Islet precursor cell (in vitro differentiated cells): ENCODE measurements around the gene SF3B2.
"Not testable (repeated sequence)": the region's sequence is repeated elsewhere in the genome, so short reads cannot be mapped to it uniquely, and the experiment has no call there.

Source experiments
- DNase-seq: peaks from one replicate; pipeline ENCODE4 v3.0.0-alpha.2; 2018

The SF3B2 gene

DNA sequence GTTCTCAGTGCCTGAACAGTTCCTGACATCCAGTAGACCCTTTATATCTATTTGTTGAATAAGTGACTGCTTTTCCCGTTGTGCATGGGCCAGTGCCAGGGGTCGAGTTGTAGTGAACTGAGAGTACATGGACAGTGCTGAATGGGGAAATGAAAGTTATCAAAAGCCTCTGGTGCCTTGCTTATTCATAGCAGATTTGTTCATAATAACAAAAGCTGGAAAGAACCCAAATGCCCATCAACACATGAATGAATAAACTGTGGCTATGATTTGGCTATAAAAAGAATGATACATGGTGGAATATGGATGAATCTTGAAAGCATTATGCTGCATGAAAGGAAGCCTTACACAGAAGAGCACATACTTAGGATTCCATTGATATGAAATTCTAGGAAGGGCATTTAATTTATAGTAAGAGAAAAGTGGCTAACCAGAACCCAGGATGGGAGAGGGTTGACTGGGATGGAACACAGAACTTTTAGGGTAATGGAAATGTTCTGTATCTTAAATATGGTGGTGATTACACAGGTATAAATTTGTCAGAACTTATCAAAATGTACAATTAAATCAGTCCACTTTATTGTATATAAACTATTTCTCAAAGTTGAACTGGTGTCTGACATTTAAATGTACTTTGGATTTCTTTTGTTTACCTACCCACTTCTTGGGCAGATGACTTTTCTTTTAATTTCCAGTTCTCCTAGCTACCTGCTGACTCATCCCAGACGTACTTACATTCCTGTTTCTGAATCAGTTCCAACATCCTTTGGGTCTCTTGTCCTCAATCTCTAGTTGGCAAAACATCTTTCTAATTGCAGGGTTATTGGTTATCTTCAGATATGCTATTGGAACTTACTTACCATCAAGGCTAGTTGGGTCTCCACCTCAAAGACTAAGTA is 60.7 kb downstream of the SF3B2 start:
- no peak for DNase-seq

DNA sequence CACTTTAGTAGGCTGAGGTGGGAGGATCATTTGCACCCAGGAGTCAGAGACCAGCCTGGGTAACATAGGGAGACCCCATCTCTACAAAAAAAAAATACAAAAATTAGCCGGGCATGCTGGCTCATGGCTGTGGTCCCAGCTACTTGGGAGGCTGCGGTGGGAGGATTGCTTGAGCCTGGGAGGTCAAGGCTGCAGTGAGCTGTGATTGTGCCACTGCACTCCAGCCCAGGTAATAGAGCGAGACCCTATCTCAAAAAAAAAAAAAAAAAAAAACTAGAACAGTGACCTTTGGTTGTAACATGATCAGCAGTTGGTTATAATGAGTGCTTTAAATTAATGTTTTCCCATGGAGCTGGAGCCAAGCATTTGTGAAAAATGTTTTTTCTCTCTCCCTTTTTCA is 62.8 kb downstream of the SF3B2 start:
- DNase-seq, result not testable (repeated sequence)

DNA sequence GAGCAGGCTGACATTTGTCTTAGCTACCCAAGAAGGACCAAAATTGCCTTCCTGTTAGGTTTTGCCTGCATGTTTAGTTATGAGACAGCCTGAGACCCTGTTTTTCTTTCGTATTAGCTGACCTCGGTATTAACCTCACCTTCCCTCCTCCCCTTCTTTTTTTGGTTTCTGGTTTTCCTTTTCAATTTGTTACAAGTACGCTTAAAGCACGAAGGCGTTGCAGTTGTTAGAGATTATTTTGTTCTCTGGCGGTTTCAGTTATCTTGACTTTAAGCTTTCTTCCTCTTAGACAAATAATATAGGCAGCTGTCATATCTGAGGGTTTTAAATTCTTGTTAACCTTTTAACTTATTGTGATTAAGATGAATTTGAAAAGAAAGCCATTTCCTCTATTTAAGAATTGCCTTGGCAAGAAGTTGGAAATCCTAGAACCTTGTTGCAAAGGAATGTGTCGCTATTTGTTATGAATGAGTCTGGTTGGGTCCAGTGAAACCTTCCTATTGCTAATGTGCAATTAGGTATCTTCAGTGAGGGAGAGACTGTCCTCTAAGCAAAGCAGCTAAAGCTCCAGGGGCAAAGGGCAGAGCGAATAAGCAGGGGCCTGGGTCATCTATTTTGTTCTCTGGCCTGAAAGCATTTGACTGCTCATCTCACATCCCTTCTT is 63.6 kb downstream of the SF3B2 start:
- no peak for DNase-seq

DNA sequence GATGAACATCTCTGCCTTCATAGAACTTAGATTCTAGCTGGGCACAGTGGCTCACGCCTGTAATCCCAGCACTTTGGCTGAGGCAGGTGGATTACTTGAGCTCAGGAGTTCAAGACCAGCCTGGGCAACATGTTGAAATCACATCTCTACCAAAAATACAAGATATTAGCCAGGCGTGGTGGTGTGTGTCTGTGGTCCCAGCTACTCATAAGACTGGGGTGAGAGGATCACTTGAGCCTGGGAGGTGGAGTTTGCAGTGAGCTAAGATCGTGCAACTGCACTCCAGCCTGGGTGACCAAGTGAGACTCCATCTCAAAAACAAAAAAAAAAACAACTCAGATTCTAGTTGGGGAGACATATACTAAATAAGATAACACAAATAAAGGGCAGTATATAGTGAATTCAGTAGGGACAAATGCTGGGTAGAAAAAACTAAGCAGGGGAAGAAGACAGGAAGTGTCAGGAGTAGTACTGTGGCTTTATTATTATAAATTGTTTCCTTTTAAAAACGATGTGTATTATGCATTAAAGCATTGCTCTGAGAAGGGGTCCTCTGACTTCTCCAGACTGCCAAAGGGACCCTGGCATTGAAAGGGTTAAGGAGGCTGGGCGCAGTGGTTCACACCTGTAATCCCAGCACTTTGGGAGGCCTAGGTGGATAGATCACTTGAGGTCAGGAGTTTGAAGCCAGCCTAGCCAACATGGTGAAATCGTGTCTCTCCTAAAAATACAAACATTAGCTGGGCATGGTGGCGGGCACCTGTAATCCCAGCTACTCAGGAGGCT is 64.6 kb downstream of the SF3B2 start:
- no peak for DNase-seq

DNA sequence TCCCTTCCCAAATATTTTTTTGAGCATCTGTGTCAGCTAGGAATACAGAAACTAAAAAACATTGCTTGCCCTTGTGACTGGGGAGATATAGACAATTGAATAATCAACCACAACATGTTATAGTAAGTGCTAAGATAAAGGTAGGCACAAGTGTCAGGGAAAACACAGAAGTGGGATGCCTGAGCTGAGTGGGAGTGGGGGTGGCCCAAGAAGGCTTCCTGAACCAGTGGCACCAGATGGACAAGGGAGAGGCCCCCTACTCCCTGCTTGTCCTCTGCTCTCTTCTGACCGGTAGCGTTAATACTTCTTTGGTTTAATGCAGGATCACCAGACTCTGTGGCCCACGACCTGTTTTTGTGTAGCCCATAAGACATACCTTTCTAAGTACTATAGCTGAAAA is 66.7 kb downstream of the SF3B2 start:
- DNase-seq, result no peak
